ENCODE results near the gene CXCL13. TPM values are rescaled to one million over a fixed set of nuclear protein-coding genes. Genes with fewer than 3 reads are reported as not detected.

The CXCL13 gene
- polyA plus RNA-seq, 3 donors from 2014 or later = not detected

DNA sequence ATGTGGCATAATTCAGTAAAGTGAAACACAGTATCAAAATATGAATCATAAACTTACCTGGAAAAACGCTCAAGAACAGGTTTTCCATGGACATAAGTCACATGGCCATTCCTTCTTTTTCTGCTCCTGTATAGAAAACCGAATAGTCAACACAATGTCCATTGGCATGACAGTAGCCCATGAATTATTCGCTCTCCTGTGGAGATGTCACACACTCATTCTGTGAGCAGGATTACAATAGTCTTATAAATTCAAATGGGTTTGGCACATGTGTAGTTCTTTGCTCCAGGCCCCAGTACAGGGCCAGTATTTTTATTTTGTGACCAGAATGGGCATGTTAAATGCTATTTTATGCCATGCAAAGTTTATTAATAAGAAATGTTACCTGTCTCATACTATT lies 15.1 kb upstream of the CXCL13 start:
- no peak for DNase-seq
- peaks cover 0 to 1% (median 0%) of the 10 kb centered on the region in 6 donors for H3K9me3 Mint-ChIP-seq
- no peaks in the 10 kb centered on the region for H3K36me3 Mint-ChIP-seq
- H3K4me3 Mint-ChIP-seq = no peak overlapping the region
- peaks cover 20 to 24% of the 10 kb centered on the region in 2 donors for H3K4me1 Mint-ChIP-seq
- H3K27me3 Mint-ChIP-seq (ENCODE audit: low read depth in 3 of 3) = peaks cover 0 to 1% (median 0%) of the 10 kb centered on the region in 3 donors
- H3K27ac Mint-ChIP-seq = no peak overlapping the region

DNA sequence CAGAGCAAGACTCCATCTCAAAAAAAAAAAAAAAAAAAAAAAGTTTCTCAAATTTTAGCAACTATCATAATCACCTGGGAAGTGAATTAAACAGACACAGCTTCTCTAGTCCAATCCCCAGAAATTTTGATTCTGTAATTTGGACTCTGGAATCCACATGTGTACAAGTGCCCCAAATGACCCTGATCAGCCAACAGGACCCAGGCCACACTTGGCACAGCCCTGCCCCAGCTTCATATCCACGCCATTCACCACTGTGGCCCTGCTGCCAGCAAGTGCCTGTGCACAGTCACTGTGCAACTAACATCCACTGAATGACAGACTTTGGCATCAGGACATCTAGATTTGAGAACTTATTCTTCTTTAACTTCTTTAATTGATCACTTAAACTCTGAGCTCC lies 14.1 kb upstream of the CXCL13 start:
- Mint-ChIP-seq H3K27ac (no peak overlapping the region), H3K9me3 (peaks cover 0 to 1% (median 0%) of the 10 kb centered on the region in 6 donors), H3K4me3 (no peak overlapping the region), H3K36me3 (no peaks in the 10 kb centered on the region), H3K27me3 (ENCODE audit: low read depth in 3 of 3) (peaks cover 0 to 1% (median 0%) of the 10 kb centered on the region in 3 donors), H3K4me1 (peaks cover 22 to 26% of the 10 kb centered on the region in 2 donors)
- no peak for DNase-seq

DNA sequence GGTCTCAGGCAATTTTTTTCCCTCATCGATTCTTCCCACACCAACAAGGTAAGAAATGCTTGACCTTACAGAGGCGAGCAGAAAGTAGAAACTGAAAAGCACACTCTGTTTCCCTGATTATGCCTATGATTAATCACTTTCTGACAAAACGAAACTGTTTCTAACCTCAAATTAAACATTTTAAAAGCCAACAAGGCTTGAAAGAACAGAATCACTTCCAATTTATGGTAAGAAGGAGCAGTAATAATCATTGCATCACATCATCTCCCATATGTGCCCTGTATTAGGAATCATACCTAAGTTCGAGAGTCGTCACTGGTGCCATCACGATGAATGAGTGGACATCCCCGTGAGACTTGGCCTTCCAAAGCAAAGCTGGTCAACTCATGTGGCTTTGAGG lies 12.5 kb upstream of the CXCL13 start:
- Mint-ChIP-seq H3K36me3 (no peaks in the 10 kb centered on the region), H3K27ac (peak overlapping the region in 1 of 6 donors; percentile 19), H3K9me3 (peaks cover 0 to 1% (median 0%) of the 10 kb centered on the region in 6 donors), H3K4me1 (peaks cover 12 to 14% of the 10 kb centered on the region in 2 donors), H3K27me3 (ENCODE audit: low read depth in 3 of 3) (peaks cover 0 to 1% (median 0%) of the 10 kb centered on the region in 3 donors), H3K4me3 (peak overlapping the region in 1 of 5 donors; percentile 53)
- DNase-seq = no peak

DNA sequence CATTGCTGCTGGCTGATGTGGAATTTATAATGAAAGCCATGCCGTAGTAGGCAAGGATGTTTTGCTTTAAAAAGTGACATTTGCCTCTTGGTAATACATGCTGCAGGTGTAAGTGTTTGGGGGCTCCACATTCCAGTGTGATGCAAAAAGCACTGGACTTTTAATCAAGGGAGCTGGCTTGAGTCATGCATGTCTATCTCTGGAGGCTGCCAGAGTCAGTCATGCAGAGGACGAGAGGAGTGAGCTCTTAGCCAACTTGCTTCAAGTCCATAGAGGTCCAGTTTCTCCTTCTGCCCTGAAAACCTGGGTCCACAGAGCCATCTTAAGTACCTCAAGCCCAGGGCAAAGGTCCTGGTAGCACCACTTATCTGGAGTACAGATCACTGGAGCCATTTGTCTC lies 11.6 kb upstream of the CXCL13 start:
- no peak for DNase-seq
- peak overlapping the region in 1 of 5 donors; percentile 58 for H3K4me3 Mint-ChIP-seq
- peaks cover 12 to 14% of the 10 kb centered on the region in 2 donors for H3K4me1 Mint-ChIP-seq
- peaks cover 0 to 1% (median 0%) of the 10 kb centered on the region in 3 donors for H3K27me3 Mint-ChIP-seq (ENCODE audit: low read depth in 3 of 3)
- H3K9me3 Mint-ChIP-seq = no peaks in the 10 kb centered on the region
- no peak overlapping the region for H3K27ac Mint-ChIP-seq
- no peaks in the 10 kb centered on the region for H3K36me3 Mint-ChIP-seq

DNA sequence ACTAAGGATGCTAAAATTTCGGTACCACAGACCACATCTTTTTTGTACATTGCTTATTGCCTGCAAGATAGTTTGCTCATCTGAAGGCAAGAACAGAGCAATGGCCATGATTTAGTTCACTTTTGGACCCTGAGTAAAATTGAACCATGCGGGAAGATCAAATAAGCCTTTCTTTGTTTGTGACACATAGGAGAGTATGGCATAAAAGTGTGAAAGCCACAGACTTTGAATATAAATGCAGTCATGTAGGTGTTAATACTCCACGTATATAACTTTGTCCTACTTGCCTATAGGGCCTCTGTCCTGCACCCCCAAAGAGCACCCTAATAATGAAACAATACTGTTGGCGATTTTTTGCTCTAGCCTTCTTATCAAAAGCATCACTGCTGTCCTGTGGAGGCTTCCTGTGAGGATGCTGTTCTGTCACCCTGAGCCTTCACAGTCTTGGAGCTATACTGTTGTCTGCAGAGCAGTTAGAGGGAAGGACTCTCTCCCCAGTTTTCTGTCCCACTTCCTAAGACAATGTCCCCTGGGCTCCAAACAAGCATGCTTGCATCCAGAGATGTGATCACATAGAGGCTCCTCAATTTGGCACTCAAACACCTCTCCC lies 10.2 kb upstream of the CXCL13 start:
- DNase-seq = no peak
- peak overlapping the region in 1 of 5 donors; percentile 40 for H3K4me3 Mint-ChIP-seq
- no peaks in the 10 kb centered on the region for H3K36me3 Mint-ChIP-seq
- H3K9me3 Mint-ChIP-seq = peaks cover 0 to 2% (median 0%) of the 10 kb centered on the region in 6 donors
- no peak overlapping the region for H3K27ac Mint-ChIP-seq
- peaks cover 12 to 14% of the 10 kb centered on the region in 2 donors for H3K4me1 Mint-ChIP-seq
- peaks cover 0 to 1% (median 0%) of the 10 kb centered on the region in 3 donors for H3K27me3 Mint-ChIP-seq (ENCODE audit: low read depth in 3 of 3)

DNA sequence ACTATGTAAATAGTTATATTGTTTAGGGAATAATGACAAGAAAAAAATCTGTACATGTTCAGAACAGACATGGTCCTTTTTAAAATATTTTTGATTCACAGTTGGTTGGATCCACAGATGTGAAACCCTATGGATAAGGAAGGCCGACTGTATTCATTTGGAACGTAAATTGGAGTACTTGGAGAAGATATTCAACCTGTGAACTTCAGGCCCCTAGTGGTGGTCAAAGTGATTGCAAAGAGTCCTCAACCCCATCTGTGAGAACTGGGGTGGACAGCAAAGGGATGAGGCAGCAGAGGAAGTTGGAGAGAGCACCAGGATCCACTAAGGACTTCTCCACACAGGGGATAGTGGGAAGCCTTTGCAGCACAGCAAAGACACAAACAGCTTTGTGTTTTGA lies 6.2 kb upstream of the CXCL13 start:
- peaks cover 0 to 4% (median 2%) of the 10 kb centered on the region in 3 donors for H3K27me3 Mint-ChIP-seq (ENCODE audit: low read depth in 3 of 3)
- peaks cover 0 to 2% (median 0%) of the 10 kb centered on the region in 6 donors for H3K9me3 Mint-ChIP-seq
- no peak for DNase-seq
- peaks cover 12% of the 10 kb centered on the region in 2 donors for H3K4me1 Mint-ChIP-seq
- H3K27ac Mint-ChIP-seq = no peak overlapping the region
- no peaks in the 10 kb centered on the region for H3K36me3 Mint-ChIP-seq
- no peak overlapping the region for H3K4me3 Mint-ChIP-seq

DNA sequence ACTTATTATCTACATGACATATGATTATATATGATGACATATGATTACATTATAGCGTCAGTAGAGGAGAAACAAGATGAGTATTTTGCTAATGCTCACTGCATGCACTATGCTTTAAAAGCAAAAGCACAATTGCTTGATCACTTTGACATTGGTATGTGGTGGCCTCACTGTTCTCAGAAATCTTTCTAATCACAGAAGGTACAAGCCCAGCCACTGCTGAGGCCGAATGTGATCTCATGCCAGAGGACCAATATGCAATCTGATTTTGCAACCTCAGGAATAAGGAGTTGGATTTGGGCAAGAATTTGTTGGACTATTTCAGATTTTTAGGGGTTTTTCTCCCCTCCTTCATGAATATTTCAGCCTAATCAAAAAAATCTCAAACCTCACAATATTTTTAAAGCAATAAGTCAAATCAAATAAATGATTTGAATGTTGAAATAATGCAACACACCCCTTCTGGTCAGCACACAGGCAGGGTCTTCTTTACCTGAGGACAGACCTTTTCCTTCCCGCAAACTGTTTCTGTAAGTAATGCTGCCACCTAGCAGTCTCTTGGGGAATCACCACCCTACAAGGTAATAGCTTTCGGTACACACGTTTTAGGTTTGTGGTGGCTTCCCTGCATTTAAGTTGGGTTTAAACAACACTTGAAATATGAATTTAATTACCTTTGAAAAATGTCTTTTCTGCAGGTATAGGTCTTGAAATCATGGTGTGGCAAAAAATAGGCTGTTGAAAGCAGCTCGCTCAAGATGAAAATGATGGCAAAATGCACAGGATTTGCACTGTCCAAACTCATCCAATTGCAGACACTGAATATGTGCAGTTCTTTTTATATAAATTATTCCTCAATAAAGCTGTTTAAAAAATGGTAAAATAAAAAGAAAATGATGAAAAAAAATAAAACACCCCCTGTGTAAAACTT lies 4.8 kb upstream of the CXCL13 start:
- Mint-ChIP-seq H3K4me3 (no peak overlapping the region), H3K9me3 (peaks cover 0 to 2% (median 0%) of the 10 kb centered on the region in 6 donors), H3K36me3 (no peaks in the 10 kb centered on the region), H3K27me3 (ENCODE audit: low read depth in 3 of 3) (peaks cover 2 to 4% (median 3%) of the 10 kb centered on the region in 3 donors), H3K4me1 (peaks cover 2 to 3% of the 10 kb centered on the region in 2 donors), H3K27ac (no peak overlapping the region)
- peak in 1 of 3 donors; percentile 25 for DNase-seq

DNA sequence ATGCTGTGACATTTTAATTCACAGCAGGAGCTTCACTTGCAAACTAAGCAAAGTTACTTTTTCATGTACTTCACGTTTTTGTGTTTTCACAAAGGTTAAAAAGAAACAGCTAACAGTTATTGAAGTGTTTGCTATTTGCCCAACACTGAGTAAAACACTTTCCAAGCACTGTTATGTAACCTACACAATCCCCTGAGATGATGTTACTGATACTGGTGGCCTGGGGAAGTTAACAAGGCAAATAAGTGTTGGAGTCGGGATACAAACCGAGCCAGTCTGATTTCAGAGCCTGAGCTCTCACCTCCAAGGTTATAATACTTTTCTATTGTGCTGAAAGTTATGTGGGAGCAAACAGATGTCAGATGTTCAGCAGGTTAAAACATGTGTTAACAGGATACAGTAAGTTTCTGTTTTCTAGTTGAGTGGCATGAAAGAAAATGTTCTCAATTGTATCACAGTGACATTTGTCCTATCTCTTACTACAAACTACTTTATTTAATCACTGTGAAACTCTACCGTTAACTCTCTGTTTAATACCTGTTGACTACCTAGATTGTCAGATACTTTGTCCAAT lies 3.9 kb upstream of the CXCL13 start:
- no peak overlapping the region for H3K4me3 Mint-ChIP-seq
- no peaks in the 10 kb centered on the region for H3K36me3 Mint-ChIP-seq
- peaks cover 2 to 4% (median 3%) of the 10 kb centered on the region in 3 donors for H3K27me3 Mint-ChIP-seq (ENCODE audit: low read depth in 3 of 3)
- no peak overlapping the region for H3K27ac Mint-ChIP-seq
- no peaks in the 10 kb centered on the region for H3K4me1 Mint-ChIP-seq
- no peak for DNase-seq
- H3K9me3 Mint-ChIP-seq = peaks cover 0 to 2% (median 0%) of the 10 kb centered on the region in 6 donors

DNA sequence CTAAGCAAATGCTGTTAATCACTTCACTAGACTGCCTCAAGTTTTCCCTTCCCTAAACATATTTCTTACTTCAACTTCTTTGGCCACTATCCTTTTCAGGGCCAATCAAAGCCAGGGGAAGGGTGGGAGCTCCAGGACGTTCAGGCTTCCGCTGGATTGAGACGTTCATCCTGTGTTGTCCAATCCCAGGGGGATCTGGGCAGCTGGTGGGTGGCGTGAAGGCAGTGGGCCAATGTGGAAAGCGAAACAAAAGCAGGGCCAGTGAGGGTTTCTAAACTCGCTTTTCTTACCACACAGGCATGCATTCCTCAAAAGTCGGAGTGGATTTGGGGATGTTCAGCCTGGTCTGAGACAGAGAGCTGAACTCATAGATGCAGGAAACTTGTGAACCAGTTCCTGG lies 7.6 kb downstream of the CXCL13 start:
- Mint-ChIP-seq H3K4me3 (no peak overlapping the region), H3K27ac (no peak overlapping the region), H3K4me1 (no peaks in the 10 kb centered on the region), H3K36me3 (no peaks in the 10 kb centered on the region), H3K27me3 (ENCODE audit: low read depth in 3 of 3) (peaks cover 0 to 6% (median 0%) of the 10 kb centered on the region in 3 donors), H3K9me3 (no peaks in the 10 kb centered on the region)
- no peak for DNase-seq

DNA sequence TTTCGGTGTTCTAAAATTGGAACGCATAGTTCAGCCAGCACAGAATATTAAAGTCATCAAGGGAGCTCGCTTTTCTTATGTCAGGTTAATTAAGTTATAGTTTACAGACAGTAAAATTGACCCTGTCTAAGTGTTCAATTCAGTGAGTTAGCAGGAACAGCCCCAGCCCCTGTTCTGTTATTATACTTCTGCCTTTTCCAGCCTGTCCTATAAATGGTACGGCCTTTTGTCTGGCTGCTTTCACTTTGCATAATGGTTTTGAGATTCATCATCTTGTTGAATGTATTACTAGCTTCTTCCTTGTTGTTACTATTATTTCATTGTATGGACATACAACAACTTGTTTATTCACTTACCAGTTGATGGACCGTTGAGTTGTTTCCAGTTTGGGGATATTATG lies 9.5 kb downstream of the CXCL13 start:
- H3K27ac Mint-ChIP-seq = no peak overlapping the region
- peaks cover 2 to 8% of the 10 kb centered on the region in 2 donors for H3K4me1 Mint-ChIP-seq
- no peak for DNase-seq
- H3K36me3 Mint-ChIP-seq = no peaks in the 10 kb centered on the region
- no peak overlapping the region for H3K4me3 Mint-ChIP-seq
- peaks cover 4 to 9% (median 4%) of the 10 kb centered on the region in 3 donors for H3K27me3 Mint-ChIP-seq (ENCODE audit: low read depth in 3 of 3)
- H3K9me3 Mint-ChIP-seq = no peaks in the 10 kb centered on the region

DNA sequence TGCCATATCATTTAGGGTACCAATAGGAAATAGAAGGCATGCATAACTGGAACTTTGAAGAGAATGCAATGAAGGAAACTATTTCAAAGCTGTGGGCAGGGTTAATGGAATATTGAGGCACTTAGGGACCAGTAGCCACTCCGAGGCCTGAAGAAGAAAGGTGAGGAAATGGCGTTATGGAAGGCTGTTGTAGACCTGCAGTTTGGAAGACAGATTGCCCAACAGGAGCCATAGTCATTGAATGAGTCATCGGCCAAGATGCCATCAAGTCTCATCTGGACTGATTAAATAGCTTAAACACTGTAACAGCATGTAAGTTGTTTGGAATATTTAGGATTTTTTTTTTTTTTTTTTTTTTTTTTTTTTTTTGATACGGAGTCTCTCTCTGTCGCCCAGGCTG lies 11.6 kb downstream of the CXCL13 start:
- H3K27ac Mint-ChIP-seq = no peak overlapping the region

DNA sequence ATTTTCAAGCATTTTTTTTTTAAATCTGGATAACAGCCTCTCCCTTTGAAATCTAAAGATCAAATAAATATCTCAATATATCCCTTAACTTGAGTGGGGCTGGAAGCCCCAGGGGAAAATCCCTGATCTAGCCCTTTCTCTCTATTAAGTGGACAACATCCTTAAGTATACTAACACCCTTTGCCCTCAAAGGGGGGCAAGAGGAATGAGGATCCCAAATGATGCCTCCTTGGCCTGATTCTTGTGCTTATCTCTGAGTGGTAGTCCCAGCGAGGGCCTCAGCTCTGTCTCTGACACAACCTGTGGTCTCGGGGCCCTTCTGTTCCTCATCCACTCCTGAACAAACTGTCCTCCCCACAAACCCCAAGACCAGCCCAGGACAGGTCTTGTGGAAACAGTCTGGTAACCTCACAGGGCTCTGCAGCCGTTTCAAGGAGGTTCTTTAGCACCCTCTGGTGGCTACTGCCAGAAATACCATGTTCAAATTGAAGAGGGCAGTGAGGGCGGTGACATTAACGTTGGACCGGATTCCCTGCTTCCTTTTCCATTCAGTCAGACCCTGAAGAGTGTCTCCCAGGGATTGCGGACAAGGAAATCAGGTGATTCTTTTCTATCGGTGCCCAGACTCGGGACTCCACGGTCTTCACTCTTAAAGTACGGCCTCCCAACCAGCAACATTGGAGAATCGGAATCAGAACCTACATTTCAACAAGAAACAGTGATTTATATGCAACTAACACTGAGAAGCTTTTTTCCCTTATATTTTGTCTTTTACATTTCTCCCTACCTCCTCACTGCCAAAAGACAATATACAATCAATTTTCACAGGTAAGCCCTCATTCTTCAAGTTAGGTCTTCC lies 13.0 kb downstream of the CXCL13 start:
- Mint-ChIP-seq H3K4me3 (no peak overlapping the region), H3K27ac (no peak overlapping the region), H3K4me1 (peaks cover 2 to 8% of the 10 kb centered on the region in 2 donors), H3K36me3 (no peaks in the 10 kb centered on the region), H3K9me3 (no peaks in the 10 kb centered on the region), H3K27me3 (ENCODE audit: low read depth in 3 of 3) (peaks cover 4 to 8% (median 4%) of the 10 kb centered on the region in 3 donors)
- DNase-seq = peak; percentile 34 to 51 (median 41)

More for the DNA sequence above, 11.6 kb downstream of the CXCL13 start:
- DNase-seq = no peak
- no peaks in the 10 kb centered on the region for H3K9me3 Mint-ChIP-seq
- H3K36me3 Mint-ChIP-seq = no peaks in the 10 kb centered on the region
- peaks cover 2 to 8% of the 10 kb centered on the region in 2 donors for H3K4me1 Mint-ChIP-seq
- H3K4me3 Mint-ChIP-seq = no peak overlapping the region
- peaks cover 4 to 8% (median 4%) of the 10 kb centered on the region in 3 donors for H3K27me3 Mint-ChIP-seq (ENCODE audit: low read depth in 3 of 3)

DNA sequence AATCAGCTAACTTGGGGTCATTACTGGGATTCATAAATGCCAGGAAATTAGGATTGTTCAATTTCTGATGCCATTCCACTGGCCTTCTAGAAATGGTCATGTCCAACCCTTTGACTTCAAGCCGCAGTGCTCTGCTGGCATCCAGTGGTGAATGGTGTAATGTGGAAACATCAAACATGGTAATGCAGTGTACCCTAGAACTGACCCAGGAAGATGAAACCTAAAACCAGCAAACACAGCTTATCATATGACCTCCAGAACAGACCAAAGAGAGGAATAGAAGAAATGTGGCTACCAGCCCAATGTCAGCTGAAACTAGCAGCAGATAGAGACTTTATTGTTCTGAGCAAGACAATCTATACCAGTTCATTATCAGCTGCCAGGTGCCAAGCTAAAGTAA lies 13.8 kb downstream of the CXCL13 start:
- no peaks in the 10 kb centered on the region for H3K9me3 Mint-ChIP-seq
- no peak overlapping the region for H3K27ac Mint-ChIP-seq
- no peak for DNase-seq
- H3K4me3 Mint-ChIP-seq = no peak overlapping the region
- H3K36me3 Mint-ChIP-seq = no peaks in the 10 kb centered on the region
- H3K4me1 Mint-ChIP-seq = peaks cover 2 to 8% of the 10 kb centered on the region in 2 donors
- peaks cover 4 to 8% (median 4%) of the 10 kb centered on the region in 3 donors for H3K27me3 Mint-ChIP-seq (ENCODE audit: low read depth in 3 of 3)
